H1 (cell line): Measurements from ENCODE around the gene PHLPP1. TPM values are rescaled to one million over a fixed set of nuclear protein-coding genes. Genes with fewer than 3 reads are reported as not detected.
A peak's percentile ranks its signal among the peaks of the same experiment; 100 is the strongest.

Experiments used
- CTCF ChIA-PET: fragments of 300-600 bp; sonication (Branson Sonifier 250); formaldehyde crosslinking; loops from one replicate; lab custom pipeline; 2021; ENCODE audit not compliant: partially characterized antibody; lab: Charles Lee
- POLR2A ChIA-PET: fragments of 300-600 bp; sonication (Branson Sonifier 250); formaldehyde crosslinking; loops from one replicate; lab custom pipeline; 2021; ENCODE audit warnings: inconsistent platforms; ENCODE audit not compliant: partially characterized antibody; lab: Charles Lee
- DNase-seq, 2 experiments: peaks; one replicate each; pipeline versions ENCODE4 v3.0.0 to v3.0.0-alpha.2; 2010 to 2022; ENCODE audit warnings: low spot score in 2 of 2, low read depth in 1 of 2, mixed read lengths in 1 of 2
- FAIRE-seq: peaks from 2 replicates; lab custom pipeline; 2011; peaks lifted over from hg19 to GRCh38; lab: Jason Lieb, UNC
- H2AFZ ChIP-seq: 2 replicates; pipeline ENCODE4 v1.8.1; 2012; ENCODE audit warnings: low read length, inconsistent platforms
- H2AK5ac ChIP-seq: 2 replicates; pipeline ENCODE4 v1.6.1; 2013; ENCODE audit warnings: low read depth, low read length
- H2BK120ac ChIP-seq: replicated peaks from 2 replicates; pipeline ENCODE3; 2013; ENCODE audit warnings: low read depth, low read length, inconsistent platforms
- H2BK12ac ChIP-seq: 2 replicates; pipeline ENCODE4 v1.6.1; 2013; ENCODE audit warnings: low read depth, low read length
- H2BK15ac ChIP-seq: 2 replicates; pipeline ENCODE4 v1.6.1; 2013; ENCODE audit warnings: low read length
- H2BK20ac ChIP-seq: 2 replicates; pipeline ENCODE4 v1.6.1; 2013; ENCODE audit warnings: low read length
- H2BK5ac ChIP-seq: 2 replicates; pipeline ENCODE4 v1.6.1; 2013; ENCODE audit warnings: low read depth, low read length
- H3K14ac ChIP-seq: 2 replicates; pipeline ENCODE4 v1.6.1; 2013; ENCODE audit warnings: inconsistent platforms; ENCODE audit not compliant: insufficient read length
- H3K18ac ChIP-seq: 2 replicates; pipeline ENCODE4 v1.6.1; 2013; ENCODE audit warnings: low read length; ENCODE audit errors: extremely low read depth
- H3K23ac ChIP-seq: 2 replicates; pipeline ENCODE4 v1.6.1; 2013; ENCODE audit warnings: inconsistent platforms; ENCODE audit not compliant: insufficient read length
- H3K23me2 ChIP-seq: 2 replicates; pipeline ENCODE4 v1.6.1; 2013; ENCODE audit warnings: low read depth, low read length
- H3K27ac ChIP-seq: 2 replicates; pipeline ENCODE4 v1.6.1; 2011; ENCODE audit warnings: low read depth, low read length, inconsistent platforms
- H3K27me3 ChIP-seq, 4 experiments: replicated peaks in 1 of 4; 1 replicate in 1 of 4; 2 replicates in 3 of 4; pipeline versions ENCODE4 v1.6.1 to v1.8.1; 2011 to 2013; ENCODE audit warnings: low read length in 3 of 4, mild to moderate bottlenecking in 3 of 4, inconsistent platforms in 2 of 4, mixed read lengths in 2 of 4, moderate library complexity in 1 of 4; ENCODE audit not compliant: control insufficient read depth in 3 of 4, insufficient read depth in 3 of 4; ENCODE audit errors: extremely low read depth in 1 of 4
- H3K36me3 ChIP-seq, 4 experiments: 2 replicates each; pipeline versions ENCODE4 v1.6.1 to v1.8.1; 2011 to 2013; ENCODE audit warnings: mild to moderate bottlenecking in 4 of 4, low read length in 3 of 4, moderate library complexity in 2 of 4, control low read depth in 1 of 4, inconsistent platforms in 1 of 4; ENCODE audit not compliant: insufficient read depth in 4 of 4, control insufficient read depth in 2 of 4
- H3K4ac ChIP-seq: replicated peaks from 2 replicates; pipeline ENCODE3; 2013; ENCODE audit warnings: low read length, low read depth, mixed read lengths, inconsistent platforms; ENCODE audit not compliant: insufficient read length
- H3K4me1 ChIP-seq, 4 experiments: replicated peaks in 1 of 4; 1 replicate in 1 of 4; 2 replicates in 3 of 4; pipeline versions ENCODE4 v1.6.1 to v1.8.1; 2011 to 2013; ENCODE audit warnings: low read length in 3 of 4, inconsistent platforms in 2 of 4, mixed read lengths in 1 of 4; ENCODE audit not compliant: insufficient read depth in 4 of 4, control insufficient read depth in 3 of 4
- H3K4me2 ChIP-seq, 2 experiments: 2 replicates each; pipeline versions ENCODE4 v1.6.1 to v1.8.1; 2011 to 2013; ENCODE audit warnings: low read depth in 2 of 2, low read length in 2 of 2, control low read depth in 1 of 2, inconsistent platforms in 1 of 2, mild to moderate bottlenecking in 1 of 2; ENCODE audit not compliant: insufficient read depth in 1 of 2
- H3K4me3 ChIP-seq, 4 experiments: fragments of 200-600, 300-600 bp in 1 of 4; sonication (generic), shearing (Covaris generic), sonication (Bioruptor Twin) in 1 of 4; 2 replicates each; pipeline versions ENCODE4 v1.5.1 to v1.8.1; 2011 to 2016; ENCODE audit warnings: low read length in 4 of 4, low read depth in 3 of 4, control low read depth in 2 of 4, inconsistent platforms in 2 of 4, mild to moderate bottlenecking in 2 of 4, mixed read lengths in 1 of 4, moderate library complexity in 1 of 4; ENCODE audit not compliant: insufficient read depth in 2 of 4; ENCODE audit errors: extremely low read depth in 1 of 4
- H3K56ac ChIP-seq: replicated peaks from 2 replicates; pipeline ENCODE3; 2013; ENCODE audit warnings: low read depth, mild to moderate bottlenecking, mixed read lengths, low read length, inconsistent platforms; ENCODE audit not compliant: insufficient read length
- H3K79me1 ChIP-seq: 2 replicates; pipeline ENCODE4 v1.6.1; 2013; ENCODE audit warnings: low read depth, low read length, control low read depth
- H3K79me2 ChIP-seq, 2 experiments: 2 replicates each; pipeline versions ENCODE4 v1.6.1 to v1.8.1; 2012 to 2013; ENCODE audit warnings: low read length in 2 of 2, mild to moderate bottlenecking in 2 of 2, inconsistent platforms in 1 of 2; ENCODE audit not compliant: insufficient read depth in 2 of 2, control insufficient read depth in 1 of 2
- H3K9ac ChIP-seq, 4 experiments: replicated peaks in 1 of 4; 1 replicate in 1 of 4; 2 replicates in 3 of 4; pipeline versions ENCODE4 v1.6.1 to v1.8.1; 2011 to 2013; ENCODE audit warnings: low read depth in 3 of 4, low read length in 3 of 4, control low read depth in 2 of 4, mild to moderate bottlenecking in 2 of 4, moderate library complexity in 2 of 4, inconsistent platforms in 1 of 4; ENCODE audit errors: extremely low read depth in 1 of 4
- H3K9me3 ChIP-seq, 2 experiments: 2 replicates each; pipeline versions ENCODE4 v1.6.1 to v1.8.1; 2012 to 2013; ENCODE audit warnings: mild to moderate bottlenecking in 2 of 2, moderate library complexity in 2 of 2, control low read depth in 1 of 2, inconsistent platforms in 1 of 2, low read depth in 1 of 2, low read length in 1 of 2, mixed read lengths in 1 of 2; ENCODE audit not compliant: insufficient read depth in 2 of 2
- H4K20me1 ChIP-seq, 2 experiments: replicated peaks in 1 of 2; 2 replicates each; pipeline versions ENCODE3 to v1.8.1; 2011 to 2013; ENCODE audit warnings: inconsistent platforms in 2 of 2, low read length in 2 of 2, mild to moderate bottlenecking in 1 of 2; ENCODE audit not compliant: insufficient read depth in 2 of 2, control insufficient read depth in 1 of 2
- H4K5ac ChIP-seq: 2 replicates; pipeline ENCODE4 v1.6.1; 2013; ENCODE audit warnings: low read length, low read depth, mixed read lengths, inconsistent platforms; ENCODE audit not compliant: insufficient read length
- H4K8ac ChIP-seq: 2 replicates; pipeline ENCODE4 v1.8.0; 2013; ENCODE audit warnings: mild to moderate bottlenecking, moderate library complexity, low read length, inconsistent platforms; ENCODE audit not compliant: insufficient read depth; ENCODE audit errors: extremely low read depth
- H4K91ac ChIP-seq: replicated peaks from 2 replicates; pipeline ENCODE3; 2013; ENCODE audit warnings: low read length, mixed read lengths, inconsistent platforms; ENCODE audit not compliant: insufficient read length
- BCL11A ChIP-seq, 2 experiments: IDR thresholded peaks; one replicate each; pipeline ENCODE4 v1.6.1; 2011; ENCODE audit warnings: low read depth in 2 of 2, low read length in 2 of 2, mild to moderate bottlenecking in 2 of 2
- CBX8 ChIP-seq: fragments of 300-800, 300-1000 bp; sonication (generic); IDR thresholded peaks from 2 replicates; pipeline ENCODE4 v1.7.1; 2016; ENCODE audit warnings: low read depth, low read length, borderline replicate concordance
- CEBPB ChIP-seq: IDR thresholded peaks from 2 replicates; pipeline ENCODE4 v1.6.1; 2012; ENCODE audit warnings: low read depth, low read length
- CHD1 ChIP-seq: IDR thresholded peaks from 2 replicates; pipeline ENCODE4 v1.6.1; 2012; ENCODE audit warnings: low read depth, low read length, improper control_type of control experiment
- EP300 ChIP-seq, 2 experiments: IDR thresholded peaks; 1 replicate in 1 of 2; 2 replicates in 1 of 2; pipeline ENCODE4 v1.6.1; 2011 to 2012; ENCODE audit warnings: low read depth in 2 of 2, low read length in 2 of 2, mild to moderate bottlenecking in 2 of 2, borderline replicate concordance in 1 of 2, inconsistent platforms in 1 of 2, moderate library complexity in 1 of 2
- JUND ChIP-seq: IDR thresholded peaks from 2 replicates; pipeline ENCODE4 v1.6.1; 2011; ENCODE audit warnings: mild to moderate bottlenecking, improper control_type of control experiment, low read length
- NANOG ChIP-seq: IDR thresholded peaks from 2 replicates; pipeline ENCODE4 v1.6.1; 2011; ENCODE audit warnings: low read length, low read depth, mild to moderate bottlenecking, inconsistent platforms; ENCODE audit not compliant: insufficient read depth, poor library complexity, severe bottlenecking
- POLR2AphosphoS5 ChIP-seq: IDR thresholded peaks from 2 replicates; pipeline ENCODE4 v1.6.1; 2011; ENCODE audit warnings: low read depth, low read length
- RFX5 ChIP-seq: IDR thresholded peaks from 2 replicates; pipeline ENCODE4 v1.6.1; 2011; ENCODE audit warnings: low read depth, low read length, improper control_type of control experiment, borderline replicate concordance
- SIX5 ChIP-seq: IDR thresholded peaks from 2 replicates; pipeline ENCODE4 v1.6.1; 2011; ENCODE audit warnings: mild to moderate bottlenecking, low read depth, low read length
- SRF ChIP-seq: IDR thresholded peaks from 2 replicates; pipeline ENCODE4 v1.6.1; 2011; ENCODE audit warnings: mild to moderate bottlenecking, low read depth, low read length, moderate library complexity
- TBP ChIP-seq: IDR thresholded peaks from 2 replicates; pipeline ENCODE4 v1.6.1; 2011; ENCODE audit warnings: low read depth, low read length, improper control_type of control experiment
- WGBS, 2 experiments: shearing (Covaris generic) in 1 of 2; methylation state at CpG; one replicate each; pipeline versions ENCODE4 v1.1.6 to v1.1.7; 2013 to 2015; ENCODE audit warnings: low lambda C conversion rate in 2 of 2, mixed read lengths in 2 of 2, inconsistent platforms in 1 of 2, low coverage in 1 of 2, missing lambda C conversion rate in 1 of 2; ENCODE audit not compliant: insufficient replicate concordance in 2 of 2, insufficient coverage in 1 of 2, insufficient read length in 1 of 2; ENCODE audit errors: extremely low coverage in 1 of 2, missing lambda C conversion rate in 1 of 2; 5-methylcytosine and 5-hydroxymethylcytosine counted together
- polyA plus RNA-seq, 7 experiments: library from polyadenylated mRNA; depleted of rRNA in 3 of 7; stranded (reverse) in 5 of 7; unstranded in 2 of 7; fragments of >200 nt in 5 of 7; fragments of 200-250 nt in 2 of 7; gene quantifications; 1 replicate in 5 of 7; 2 replicates in 1 of 7; 4 replicates in 1 of 7; pipeline versions ENCODE4 v1.2.1 to v1.2.3, GENCODE V29; 2011 to 2013; ENCODE audit warnings: missing spikeins in 2 of 7, mixed read lengths in 2 of 7
- total RNA-seq: library from RNA; stranded (reverse); fragmentation: NEBNext Ultra II Directional; extraction: Animal tissue kit (Norgen Biotek cat#: 25700); gene quantifications from 2 replicates; pipeline ENCODE4 v1.2.1, GENCODE V29; 2021
- TF ChIP-seq, protein P1 (sequence below): IDR thresholded peaks from 2 replicates; pipeline ENCODE4 v1.6.1; 2011; ENCODE audit warnings: low read depth, mild to moderate bottlenecking, low read length; ENCODE audit not compliant: insufficient read depth

The PHLPP1 gene
- total and polyA plus RNA-seq, 2 of the 8 experiments (the other 6 are each of a cell fraction or from before 2014, with no cell fraction given) = 28.0 to 66.3 TPM

DNA sequence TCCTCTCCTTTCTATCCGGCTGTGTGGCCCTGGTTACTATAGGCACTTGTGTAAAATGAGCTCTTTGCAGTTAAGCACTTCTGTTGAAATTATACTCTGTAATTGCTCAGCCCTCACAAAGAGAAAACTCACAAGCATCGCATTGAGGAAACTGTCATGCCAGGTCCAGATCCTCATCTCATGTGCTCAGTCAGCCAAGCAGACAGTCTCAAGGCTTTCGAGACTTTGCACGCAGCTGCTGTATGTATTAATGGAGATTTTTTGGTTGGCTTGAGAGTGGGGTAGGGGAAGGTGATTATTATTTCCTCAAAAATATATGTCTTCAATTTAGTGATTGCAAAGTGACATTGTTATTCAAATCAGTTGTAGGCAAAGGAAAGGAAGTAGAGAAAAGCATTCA lies 33.0 kb upstream of the PHLPP1 start:
- WGBS, 2 experiments = 69% methylated on average over 4 of the region's 4 CpGs; no CpG with 5 or more reads in 1 of the 2 experiments
- H3K4ac ChIP-seq = no peak overlapping the region
- H3K23me2 ChIP-seq = no peaks in the 10 kb centered on the region
- H3K79me2 ChIP-seq = no peaks in the 10 kb centered on the region
- TF ChIP-seq SIX5 (no peak), NANOG (no peak), EP300 (IDR thresholded peaks at IDR 0.05; ENCODE audit: borderline replicate concordance in 1 of 2, low read depth in 2 of 2, low read length in 2 of 2) (no peak), CEBPB (no peak), SRF (no peak), CHD1 (no peak), TBP (no peak), JUND (no peak), POLR2AphosphoS5 (no peak), RFX5 (no peak), BCL11A (IDR thresholded peaks at IDR 0.05; ENCODE audit: low read depth in 2 of 2, low read length in 2 of 2) (no peak), CBX8 (no peak)
- TF ChIP-seq, protein P1, sequence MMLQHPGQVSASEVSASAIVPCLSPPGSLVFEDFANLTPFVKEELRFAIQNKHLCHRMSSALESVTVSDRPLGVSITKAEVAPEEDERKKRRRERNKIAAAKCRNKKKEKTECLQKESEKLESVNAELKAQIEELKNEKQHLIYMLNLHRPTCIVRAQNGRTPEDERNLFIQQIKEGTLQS = no peak
- H3K27me3 ChIP-seq = no peaks in the 10 kb centered on the region
- no peak overlapping the region for H3K14ac ChIP-seq
- H4K91ac ChIP-seq = no peak overlapping the region
- no peak for FAIRE-seq
- no peaks in the 10 kb centered on the region for H3K79me1 ChIP-seq
- peaks cover 0 to 10% (median 8%) of the 10 kb centered on the region in 4 experiments; a peak in 4 of 7 replicates for H3K4me1 ChIP-seq
- H4K20me1 ChIP-seq = no peaks in the 10 kb centered on the region
- no peaks in the 10 kb centered on the region for H3K36me3 ChIP-seq
- no peak overlapping the region for H2BK20ac ChIP-seq
- DNase-seq = no peak
- ChIA-PET CTCF (no interaction called here), POLR2A (no interaction called here)
- H3K27ac ChIP-seq = no peak overlapping the region
- H2AK5ac ChIP-seq = no peak overlapping the region
- H2AFZ ChIP-seq = no peak overlapping the region
- H3K56ac ChIP-seq = no peak overlapping the region
- no peak overlapping the region for H3K23ac ChIP-seq
- H4K8ac ChIP-seq = no peak overlapping the region
- H4K5ac ChIP-seq = no peak overlapping the region
- no peak overlapping the region for H2BK12ac ChIP-seq
- H3K9me3 ChIP-seq = no peaks in the 10 kb centered on the region
- no peak overlapping the region for H2BK15ac ChIP-seq
- H2BK5ac ChIP-seq = peak overlapping the region; percentile 20; the same call in 1 of the 2 replicates
- H2BK120ac ChIP-seq = no peak overlapping the region
- peak overlapping the region; percentile 25 to 38; a peak in 2 of 4 replicates for H3K4me2 ChIP-seq
- no peak overlapping the region for H3K9ac ChIP-seq
- H3K4me3 ChIP-seq = no peak overlapping the region
- H3K18ac ChIP-seq = no peak overlapping the region
